CD4-positive, alpha-beta T cell treated with Interleukin-21 for 1 hour (primary cell): ENCODE results near the gene MMP11.
"Not testable (repeated sequence)": the region's sequence is repeated elsewhere in the genome, so short reads cannot be mapped to it uniquely, and the experiment has no call there.

Source experiments
- DNase-seq: peaks from one replicate; pipeline ENCODE4 v3.0.0-alpha.2; 2020

Gene MMP11

GRCh38 chr22:23772649-23773473, at the start of gene MMP11:
MMP11 (plus strand) TSS chr22:23772849; CDS start chr22:23772871, 22 bp downstream.
- peak; percentile 58 for DNase-seq

GRCh38 chr22:23728108-23728507, 44.5 kb upstream of the MMP11 start:
- DNase-seq = not testable (repeated sequence)

GRCh38 chr22:23737696-23738095, 35.0 kb upstream of the MMP11 start:
- no peak for DNase-seq

- DNase-seq = no peak
Observed at GRCh38 chr22:23742505-23743264, 30.0 kb upstream of the MMP11 start.

GRCh38 chr22:23743303-23743705, 29.3 kb upstream of the MMP11 start:
- no peak for DNase-seq

- DNase-seq = no peak
Observed at GRCh38 chr22:23744001-23744400, 28.6 kb upstream of the MMP11 start.

GRCh38 chr22:23744485-23744884, 28.2 kb upstream of the MMP11 start:
- DNase-seq = no peak

GRCh38 chr22:23745791-23746190, 26.9 kb upstream of the MMP11 start:
- DNase-seq = no peak

GRCh38 chr22:23749841-23750301, 22.8 kb upstream of the MMP11 start:
- no peak for DNase-seq

GRCh38 chr22:23750367-23750713, 22.3 kb upstream of the MMP11 start:
- DNase-seq = no peak

- DNase-seq = peak; percentile 88
Observed at GRCh38 chr22:23750714-23751440, 21.8 kb upstream of the MMP11 start, which contains the start of gene ZNF70. ZNF70 (minus strand) TSS chr22:23751112; CDS start chr22:23745140, 5,972 bp downstream.

- DNase-seq = no peak
Observed at GRCh38 chr22:23751441-23751996, 21.1 kb upstream of the MMP11 start.

- DNase-seq = no peak
Observed at GRCh38 chr22:23752090-23752691, 20.5 kb upstream of the MMP11 start.

GRCh38 chr22:23752750-23753149, 19.9 kb upstream of the MMP11 start:
- no peak for DNase-seq

GRCh38 chr22:23753385-23753784, 19.3 kb upstream of the MMP11 start:
- DNase-seq = no peak

- no peak for DNase-seq
Observed at GRCh38 chr22:23754220-23754919, 18.3 kb upstream of the MMP11 start, which contains the start of gene VPREB3. VPREB3 (minus strand) TSS chr22:23754425; CDS start chr22:23754363, 62 bp downstream.

GRCh38 chr22:23754980-23755636, 17.5 kb upstream of the MMP11 start:
- no peak for DNase-seq

GRCh38 chr22:23755711-23756110, 16.9 kb upstream of the MMP11 start:
- DNase-seq = no peak

- no peak for DNase-seq
Observed at GRCh38 chr22:23756891-23757290, 15.8 kb upstream of the MMP11 start.

- no peak for DNase-seq
Observed at GRCh38 chr22:23759566-23759965, 13.1 kb upstream of the MMP11 start.

GRCh38 chr22:23760056-23760455, 12.6 kb upstream of the MMP11 start:
- no peak for DNase-seq
